OCI-LY3 (cell line): Measurements from ENCODE around the gene TMEM54.

Source experiments
- EZH2phosphoT487 ChIP-seq: fragments of 200-600 bp; shearing (Covaris generic); IDR thresholded peaks from 2 replicates; pipeline ENCODE4 v1.6.1; 2018; ENCODE audit warnings: antibody characterized with exemption, mixed run types, low read depth
- TF ChIP-seq, protein P1 (sequence below): fragments of 200-600, 300-600 bp; sonication (generic); IDR thresholded peaks from 2 replicates; pipeline ENCODE4 v1.5.1; 2014; ENCODE audit warnings: antibody characterized with exemption, low read length, low read depth

DNA sequence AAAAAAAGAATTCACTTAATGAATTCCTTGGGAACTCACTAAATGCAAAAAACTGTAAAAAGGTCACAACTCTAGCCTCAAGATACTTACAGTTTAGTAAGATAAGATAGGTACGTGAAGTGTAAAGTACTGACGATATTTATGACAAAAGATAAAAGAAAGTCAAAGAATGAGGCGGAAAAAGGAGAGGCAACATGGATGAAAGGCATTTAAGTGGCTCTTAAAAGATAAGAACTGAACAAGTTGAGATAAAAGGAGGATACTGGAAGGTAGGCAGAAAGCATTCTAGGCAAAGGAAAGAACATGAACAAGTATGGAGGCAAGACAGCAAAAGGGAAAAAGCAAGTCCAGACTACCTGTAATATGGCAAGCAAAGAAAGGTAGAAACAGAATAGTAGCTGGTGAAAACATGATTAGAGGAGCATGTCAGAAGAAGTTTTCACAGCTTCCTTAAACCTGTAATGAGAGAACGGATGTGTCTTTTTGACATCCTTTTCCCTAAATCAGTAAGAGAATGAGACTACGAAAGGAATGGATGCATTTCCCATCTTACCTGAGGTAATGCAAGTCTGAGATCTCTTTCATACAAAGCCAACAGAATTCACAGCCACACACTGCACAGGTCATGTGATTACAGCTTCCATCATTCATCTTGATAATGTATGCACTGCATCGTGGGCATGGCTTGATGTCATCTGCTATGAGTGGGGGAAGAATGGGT lies 46.6 kb upstream of the TMEM54 start:
- TF ChIP-seq, protein P1, sequence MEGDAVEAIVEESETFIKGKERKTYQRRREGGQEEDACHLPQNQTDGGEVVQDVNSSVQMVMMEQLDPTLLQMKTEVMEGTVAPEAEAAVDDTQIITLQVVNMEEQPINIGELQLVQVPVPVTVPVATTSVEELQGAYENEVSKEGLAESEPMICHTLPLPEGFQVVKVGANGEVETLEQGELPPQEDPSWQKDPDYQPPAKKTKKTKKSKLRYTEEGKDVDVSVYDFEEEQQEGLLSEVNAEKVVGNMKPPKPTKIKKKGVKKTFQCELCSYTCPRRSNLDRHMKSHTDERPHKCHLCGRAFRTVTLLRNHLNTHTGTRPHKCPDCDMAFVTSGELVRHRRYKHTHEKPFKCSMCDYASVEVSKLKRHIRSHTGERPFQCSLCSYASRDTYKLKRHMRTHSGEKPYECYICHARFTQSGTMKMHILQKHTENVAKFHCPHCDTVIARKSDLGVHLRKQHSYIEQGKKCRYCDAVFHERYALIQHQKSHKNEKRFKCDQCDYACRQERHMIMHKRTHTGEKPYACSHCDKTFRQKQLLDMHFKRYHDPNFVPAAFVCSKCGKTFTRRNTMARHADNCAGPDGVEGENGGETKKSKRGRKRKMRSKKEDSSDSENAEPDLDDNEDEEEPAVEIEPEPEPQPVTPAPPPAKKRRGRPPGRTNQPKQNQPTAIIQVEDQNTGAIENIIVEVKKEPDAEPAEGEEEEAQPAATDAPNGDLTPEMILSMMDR, result no peak
- no peak for TF ChIP-seq EZH2phosphoT487
